Spleen (tissue), 7 donors: ENCODE data around the gene C16orf86.

Experiments used
- POLR2A ChIP-seq, 3 donors: fragments of 450-650 bp; IDR thresholded peaks; one replicate each; pipeline ENCODE4 v1.5.1; 2017; ENCODE audit warnings: antibody characterized with exemption in 3 of 3, mild to moderate bottlenecking in 1 of 3
- TF ChIP-seq, protein P1 (sequence below), 11 experiments: fragments of 200-600 bp in 7 of 11; fragments of 450-650 bp in 4 of 11; sonication (generic) in 4 of 11; IDR thresholded peaks in 8 of 11; conservative IDR thresholded peaks in 3 of 11; 1 replicate in 7 of 11; 2 replicates in 4 of 11; pipeline versions ENCODE4 v1.4.0 to v1.8.0; 2016 to 2021; ENCODE audit warnings: antibody characterized with exemption in 11 of 11, inconsistent platforms in 4 of 11, mild to moderate bottlenecking in 1 of 11
- donor health status: DM: no; HTN: no; CAD: no; lungs with moderate emphysema.
- donor health status: DM: no; HTN: no; CAD: no.
- donor health status: DM: no; HTN: no; CAD: no.

DNA sequence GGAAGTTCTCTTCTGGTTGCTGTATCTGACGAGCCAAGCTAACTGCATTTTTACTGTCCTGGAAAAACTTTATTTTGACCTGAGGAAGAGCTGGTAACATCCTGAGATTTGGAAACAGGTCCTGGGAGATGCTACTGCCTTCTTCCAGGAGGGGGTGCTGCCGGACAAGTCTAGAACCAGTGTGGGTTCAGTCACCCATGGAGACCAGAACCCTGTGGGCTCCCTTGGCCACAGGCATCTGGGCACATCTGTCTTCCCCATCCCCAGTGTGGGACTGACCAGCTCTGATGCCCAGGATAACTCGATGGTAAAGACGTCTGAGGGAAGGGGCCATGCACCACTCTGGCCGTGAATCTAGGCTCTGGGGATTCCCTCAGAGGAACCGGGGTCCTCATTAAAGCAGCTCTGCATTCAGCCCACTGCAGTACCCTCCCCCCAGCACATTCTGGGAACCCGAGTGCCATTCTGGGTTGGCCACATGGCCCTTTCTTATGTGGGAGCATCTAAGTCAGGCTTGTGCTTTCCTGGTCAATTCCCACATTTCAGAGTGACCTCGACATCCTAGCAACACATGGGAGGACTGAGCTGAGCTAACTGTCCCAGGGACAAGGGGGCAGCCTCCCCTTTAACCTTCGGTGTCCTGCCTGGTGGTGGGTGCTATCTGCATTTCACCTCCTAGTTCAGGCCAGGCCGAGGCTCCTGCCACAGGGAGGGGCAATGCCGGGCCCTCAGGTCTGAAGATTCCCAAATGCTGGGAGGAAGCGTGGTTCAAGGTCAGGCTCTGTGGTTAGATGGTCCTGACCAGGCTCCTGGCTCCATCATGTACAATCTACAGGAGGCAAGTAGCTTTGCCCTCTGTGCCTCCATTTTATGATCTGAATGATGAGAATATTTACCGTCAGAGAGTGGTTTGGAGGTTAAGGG lies 6.4 kb downstream of the C16orf86 start:
- TF ChIP-seq POLR2A (IDR thresholded peaks at IDR 0.05) = no peak
- TF ChIP-seq, protein P1, sequence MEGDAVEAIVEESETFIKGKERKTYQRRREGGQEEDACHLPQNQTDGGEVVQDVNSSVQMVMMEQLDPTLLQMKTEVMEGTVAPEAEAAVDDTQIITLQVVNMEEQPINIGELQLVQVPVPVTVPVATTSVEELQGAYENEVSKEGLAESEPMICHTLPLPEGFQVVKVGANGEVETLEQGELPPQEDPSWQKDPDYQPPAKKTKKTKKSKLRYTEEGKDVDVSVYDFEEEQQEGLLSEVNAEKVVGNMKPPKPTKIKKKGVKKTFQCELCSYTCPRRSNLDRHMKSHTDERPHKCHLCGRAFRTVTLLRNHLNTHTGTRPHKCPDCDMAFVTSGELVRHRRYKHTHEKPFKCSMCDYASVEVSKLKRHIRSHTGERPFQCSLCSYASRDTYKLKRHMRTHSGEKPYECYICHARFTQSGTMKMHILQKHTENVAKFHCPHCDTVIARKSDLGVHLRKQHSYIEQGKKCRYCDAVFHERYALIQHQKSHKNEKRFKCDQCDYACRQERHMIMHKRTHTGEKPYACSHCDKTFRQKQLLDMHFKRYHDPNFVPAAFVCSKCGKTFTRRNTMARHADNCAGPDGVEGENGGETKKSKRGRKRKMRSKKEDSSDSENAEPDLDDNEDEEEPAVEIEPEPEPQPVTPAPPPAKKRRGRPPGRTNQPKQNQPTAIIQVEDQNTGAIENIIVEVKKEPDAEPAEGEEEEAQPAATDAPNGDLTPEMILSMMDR (IDR thresholded peaks at IDR 0.05 in 8 of 11, conservative IDR thresholded peaks at IDR 0.05 in 3 of 11) = peak; percentile 58 to 90 (median 80)
